ENCODE measurements around the gene FLYWCH1.

Gene FLYWCH1

DNA sequence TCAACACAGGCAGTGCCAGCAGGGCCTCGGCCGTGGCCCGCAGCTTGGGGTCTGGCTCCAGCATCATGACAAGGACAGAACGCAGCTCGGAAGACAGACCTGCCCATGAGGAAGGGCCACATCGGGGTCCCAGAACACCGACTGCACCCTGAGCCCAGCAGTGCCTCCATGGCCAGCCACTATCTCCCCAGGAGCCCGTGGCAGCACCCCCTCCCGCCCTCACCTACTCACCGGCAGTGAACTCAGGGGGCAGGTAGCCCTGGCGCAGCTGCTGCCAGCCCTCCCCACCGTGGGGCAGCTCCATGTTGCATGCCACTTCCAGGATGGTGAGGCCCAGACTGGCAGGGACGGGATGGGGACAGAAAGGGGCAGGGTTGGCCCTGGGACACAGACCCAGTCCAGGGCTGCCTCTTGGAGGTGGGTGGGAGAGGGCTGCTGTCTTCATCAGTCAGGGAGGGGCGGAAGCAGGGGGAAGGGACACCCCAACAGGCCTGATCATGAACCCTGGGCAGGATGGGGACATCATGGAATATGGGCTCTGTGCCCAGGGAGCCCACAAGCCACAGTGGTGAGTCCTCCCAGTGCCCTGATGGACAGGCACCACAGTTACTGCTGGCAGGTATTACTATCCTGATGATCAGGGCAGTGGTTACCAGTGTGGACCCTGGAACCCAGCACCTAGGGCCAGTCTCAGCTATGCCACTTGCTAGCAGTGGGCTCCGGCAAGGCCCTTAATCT is 62.8 kb downstream of the FLYWCH1 start:
- Histone ChIP-seq H3K36me3 (ENCODE audit: control insufficient read depth in 1 of 2, insufficient read depth in 2 of 2, low read length in 2 of 2) (no peaks in the 10 kb centered on the region), H3K4me3 (ENCODE audit: low read depth in 1 of 2, low read length in 2 of 2) (no peak overlapping the region), H3K27ac (ENCODE audit: low read length) (no peak overlapping the region), H3K4me1 (ENCODE audit: control insufficient read depth in 1 of 2, insufficient read depth in 2 of 2, low read length in 2 of 2) (peaks cover 3 to 8% of the 10 kb centered on the region in 2 donors), H3K9me3 (ENCODE audit: control insufficient read depth in 1 of 2, low read length in 2 of 2) (no peaks in the 10 kb centered on the region), H3K27me3 (ENCODE audit: low read depth, low read length) (peaks cover 1% of the 10 kb centered on the region)

DNA sequence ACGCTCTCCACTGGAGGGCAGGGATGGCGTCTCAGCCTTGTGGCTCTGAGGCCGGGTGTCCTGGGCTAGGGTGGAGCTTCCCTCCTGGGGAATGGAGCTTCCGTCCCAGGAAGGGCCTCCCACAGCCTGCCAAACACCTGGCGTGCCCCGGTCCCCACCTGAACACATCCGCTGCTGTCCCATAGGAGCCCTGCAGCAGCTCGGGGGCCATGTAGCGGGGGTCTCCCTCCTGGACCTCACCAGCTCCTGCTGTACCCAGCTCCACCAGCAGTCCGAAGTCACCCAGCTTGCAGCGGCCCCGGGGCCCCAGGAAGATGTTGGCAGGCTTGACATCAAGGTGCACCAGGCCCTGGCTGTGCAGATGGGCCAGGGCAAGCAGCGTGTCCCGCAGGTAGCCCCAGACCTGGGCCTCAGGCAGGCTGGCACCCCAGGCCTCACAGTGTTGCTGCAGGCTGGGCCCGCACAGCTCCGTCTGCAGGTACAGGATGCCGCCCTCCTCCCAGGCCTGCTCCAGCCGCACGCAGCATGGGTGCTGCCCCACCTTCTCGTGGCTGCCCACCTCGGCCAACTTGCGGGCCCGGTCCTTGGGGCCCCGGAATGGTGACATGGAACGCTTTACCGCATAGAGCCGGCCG is 63.5 kb downstream of the FLYWCH1 start:
- Histone ChIP-seq H3K36me3 (ENCODE audit: control insufficient read depth in 1 of 2, insufficient read depth in 2 of 2, low read length in 2 of 2) (no peaks in the 10 kb centered on the region), H3K27me3 (ENCODE audit: low read depth, low read length) (peaks cover 5% of the 10 kb centered on the region), H3K9me3 (ENCODE audit: control insufficient read depth in 1 of 2, low read length in 2 of 2) (no peaks in the 10 kb centered on the region), H3K4me3 (ENCODE audit: low read depth in 1 of 2, low read length in 2 of 2) (no peak overlapping the region), H3K4me1 (ENCODE audit: control insufficient read depth in 1 of 2, insufficient read depth in 2 of 2, low read length in 2 of 2) (peaks cover 2 to 8% of the 10 kb centered on the region in 2 donors), H3K27ac (ENCODE audit: low read length) (no peak overlapping the region)

DNA sequence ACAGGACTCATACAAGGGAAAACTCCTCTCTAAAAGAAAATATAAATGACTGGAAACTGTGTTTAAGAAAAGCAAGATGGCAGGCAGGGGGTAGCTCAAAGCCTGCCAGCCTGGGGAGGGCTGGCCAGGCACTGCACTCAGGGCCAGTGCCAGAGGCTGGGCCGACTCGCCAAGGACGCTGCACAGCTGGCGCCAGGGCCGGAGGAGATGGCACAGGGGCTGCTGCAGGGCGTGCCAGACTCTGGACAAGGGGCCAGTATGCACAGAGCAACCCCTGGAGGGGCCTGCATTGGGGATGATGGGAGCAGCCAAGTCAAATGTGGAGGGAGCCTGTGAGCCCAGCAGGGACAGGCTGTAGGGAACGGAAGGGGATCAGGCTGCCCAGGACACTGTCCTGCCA is 64.5 kb downstream of the FLYWCH1 start:
- H3K27ac ChIP-seq (ENCODE audit: low read length) = no peak overlapping the region
- no peak overlapping the region for H3K4me3 ChIP-seq (ENCODE audit: low read depth in 1 of 2, low read length in 2 of 2)
- H3K9me3 ChIP-seq (ENCODE audit: control insufficient read depth in 1 of 2, low read length in 2 of 2) = no peaks in the 10 kb centered on the region
- peaks cover 0 to 15% of the 10 kb centered on the region in 2 donors for H3K4me1 ChIP-seq (ENCODE audit: control insufficient read depth in 1 of 2, insufficient read depth in 2 of 2, low read length in 2 of 2)
- H3K27me3 ChIP-seq (ENCODE audit: low read depth, low read length) = peaks cover 5% of the 10 kb centered on the region
- H3K36me3 ChIP-seq (ENCODE audit: control insufficient read depth in 1 of 2, insufficient read depth in 2 of 2, low read length in 2 of 2) = no peaks in the 10 kb centered on the region

DNA sequence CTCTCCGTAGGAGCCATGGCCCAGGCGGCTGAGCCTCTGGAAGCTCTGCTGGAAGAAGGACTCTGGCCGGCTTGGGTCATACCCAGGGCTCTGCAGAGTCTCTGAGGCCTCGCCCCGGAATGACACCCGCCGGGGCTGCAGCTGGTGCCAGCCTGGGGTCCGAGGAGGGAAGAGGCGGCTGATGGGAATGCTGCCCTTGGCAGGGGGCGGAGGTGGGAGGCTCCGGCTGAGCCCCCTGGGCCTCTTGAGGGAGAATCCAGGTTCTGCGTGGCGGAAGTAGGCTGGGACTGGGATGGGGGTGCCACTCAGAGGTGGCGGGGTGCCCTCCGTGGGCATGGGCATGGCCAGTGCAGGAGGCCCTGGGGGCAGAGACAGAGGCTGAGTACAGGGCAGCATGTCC is 64.9 kb downstream of the FLYWCH1 start:
- H3K27me3 ChIP-seq (ENCODE audit: low read depth, low read length) = peaks cover 5% of the 10 kb centered on the region
- no peak overlapping the region for H3K27ac ChIP-seq (ENCODE audit: low read length)
- no peaks in the 10 kb centered on the region for H3K36me3 ChIP-seq (ENCODE audit: control insufficient read depth in 1 of 2, insufficient read depth in 2 of 2, low read length in 2 of 2)
- no peaks in the 10 kb centered on the region for H3K9me3 ChIP-seq (ENCODE audit: control insufficient read depth in 1 of 2, low read length in 2 of 2)
- H3K4me1 ChIP-seq (ENCODE audit: control insufficient read depth in 1 of 2, insufficient read depth in 2 of 2, low read length in 2 of 2) = peaks cover 0 to 17% of the 10 kb centered on the region in 2 donors
- H3K4me3 ChIP-seq (ENCODE audit: low read depth in 1 of 2, low read length in 2 of 2) = no peak overlapping the region

DNA sequence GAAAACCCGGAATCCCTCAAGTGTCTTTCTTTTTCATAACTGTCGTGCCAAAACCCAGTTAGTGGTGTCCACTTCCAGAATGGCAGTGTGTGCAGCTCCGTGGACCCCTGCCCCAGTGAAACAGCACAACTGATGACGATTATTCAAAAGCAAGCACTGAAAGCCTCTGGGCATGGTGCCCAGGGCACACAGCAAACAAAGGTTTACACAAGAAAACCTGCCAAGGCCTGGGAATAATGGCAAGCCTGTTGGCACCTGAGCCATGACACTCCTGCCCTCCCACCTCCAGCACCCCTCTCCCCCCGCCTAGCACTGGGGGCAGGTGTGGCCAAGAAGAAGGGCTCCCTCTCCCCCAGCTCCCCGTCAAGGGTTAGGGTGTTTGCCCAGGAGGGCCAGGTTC is 65.7 kb downstream of the FLYWCH1 start:
- no peak overlapping the region for H3K27ac ChIP-seq (ENCODE audit: low read length)
- H3K27me3 ChIP-seq (ENCODE audit: low read depth, low read length) = peaks cover 5% of the 10 kb centered on the region
- no peaks in the 10 kb centered on the region for H3K36me3 ChIP-seq (ENCODE audit: control insufficient read depth in 1 of 2, insufficient read depth in 2 of 2, low read length in 2 of 2)
- H3K9me3 ChIP-seq (ENCODE audit: control insufficient read depth in 1 of 2, low read length in 2 of 2) = no peaks in the 10 kb centered on the region
- H3K4me1 ChIP-seq (ENCODE audit: control insufficient read depth in 1 of 2, insufficient read depth in 2 of 2, low read length in 2 of 2) = peaks cover 0 to 17% of the 10 kb centered on the region in 2 donors
- H3K4me3 ChIP-seq (ENCODE audit: low read depth in 1 of 2, low read length in 2 of 2) = no peak overlapping the region

DNA sequence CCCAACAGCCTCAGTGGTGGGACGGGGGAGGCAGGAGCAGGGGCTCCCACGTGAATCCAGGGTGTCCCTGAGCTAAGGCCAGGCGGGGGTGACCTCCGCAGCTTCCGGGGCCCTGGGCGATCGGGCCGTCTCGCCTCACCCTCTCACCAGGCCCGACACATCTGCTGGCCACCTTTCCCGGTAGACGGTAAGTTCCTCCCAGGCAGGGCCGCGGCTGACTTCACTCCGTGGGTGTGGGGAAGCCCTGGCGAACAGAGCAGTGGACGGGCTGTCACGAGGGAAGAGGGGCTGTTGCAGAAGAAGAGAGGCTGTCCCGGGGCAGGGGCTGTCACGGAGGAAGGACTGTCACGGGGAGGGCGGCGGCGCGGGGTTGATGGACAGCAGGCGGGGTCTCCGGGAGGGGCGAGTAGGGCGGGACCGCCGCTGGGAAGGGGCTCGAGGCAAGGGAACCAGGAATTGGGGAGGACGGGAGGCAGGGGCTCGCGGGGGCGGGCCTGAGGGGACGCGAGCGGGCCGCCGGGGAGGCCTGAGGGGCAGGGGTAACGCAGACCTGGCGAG is 68.0 kb downstream of the FLYWCH1 start:
- peaks cover 0 to 24% of the 10 kb centered on the region in 2 donors for H3K4me1 ChIP-seq (ENCODE audit: control insufficient read depth in 1 of 2, insufficient read depth in 2 of 2, low read length in 2 of 2)
- peaks cover 5% of the 10 kb centered on the region for H3K27me3 ChIP-seq (ENCODE audit: low read depth, low read length)
- no peaks in the 10 kb centered on the region for H3K36me3 ChIP-seq (ENCODE audit: control insufficient read depth in 1 of 2, insufficient read depth in 2 of 2, low read length in 2 of 2)
- H3K27ac ChIP-seq (ENCODE audit: low read length) = no peak overlapping the region
- peak overlapping the region; percentile 26 to 81 for H3K4me3 ChIP-seq (ENCODE audit: low read depth in 1 of 2, low read length in 2 of 2)
- no peaks in the 10 kb centered on the region for H3K9me3 ChIP-seq (ENCODE audit: control insufficient read depth in 1 of 2, low read length in 2 of 2)

DNA sequence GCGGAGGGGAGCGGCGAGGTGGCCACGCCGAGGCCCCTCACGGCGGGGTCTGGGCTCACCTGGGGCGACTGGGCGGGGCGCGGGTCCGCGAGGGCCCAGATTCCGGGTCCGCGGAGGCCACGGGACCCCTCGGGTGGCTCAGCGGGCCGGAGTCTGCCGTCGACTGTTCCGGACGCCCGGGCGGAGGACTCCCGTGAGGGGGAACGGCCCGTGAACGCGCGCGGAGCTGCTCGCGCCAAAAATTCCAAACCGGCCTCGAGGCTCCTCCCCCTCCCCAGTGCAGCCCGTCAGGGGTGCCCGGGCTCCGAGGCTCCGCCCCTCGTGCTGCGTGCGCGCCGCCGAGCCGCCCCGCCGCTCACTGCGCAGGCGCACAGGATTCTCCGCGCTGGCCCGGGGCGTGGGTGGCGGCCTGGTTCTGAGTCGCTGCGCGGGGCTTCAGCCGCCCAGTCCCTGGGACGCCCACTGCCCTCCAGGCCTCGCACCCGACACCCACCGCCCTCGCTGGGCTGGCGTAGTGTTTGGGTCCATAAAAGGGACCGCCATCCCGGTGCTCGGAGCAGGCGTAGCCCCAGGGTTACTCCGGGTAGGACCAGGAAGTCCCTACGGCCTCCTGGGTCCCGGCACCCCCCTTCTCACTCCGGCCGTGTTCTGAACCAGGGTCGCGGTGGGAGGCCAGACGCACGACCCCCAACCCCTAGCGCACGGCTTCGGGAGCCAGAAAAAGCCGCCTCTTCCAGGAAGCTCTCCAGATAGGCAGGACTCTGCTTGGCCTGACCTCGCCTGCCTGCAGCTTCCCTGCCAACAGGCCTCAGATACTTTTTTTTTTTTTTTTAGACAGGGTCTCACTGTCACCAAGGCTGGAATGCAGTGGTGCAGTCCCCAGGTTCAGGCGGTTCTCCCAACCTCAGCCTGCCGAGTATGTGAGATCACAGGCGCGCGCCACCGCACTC is 68.8 kb downstream of the FLYWCH1 start, which contains the start of gene PKMYT1:
Gene PKMYT1, minus strand, starts transcription at position 220 of the 950 bp plus-strand sequence. CDS start 789 bp downstream, outside the sequence.
- peak within 1 kb of the TSS; percentile 45 for H3K27ac ChIP-seq (ENCODE audit: low read length)

DNA sequence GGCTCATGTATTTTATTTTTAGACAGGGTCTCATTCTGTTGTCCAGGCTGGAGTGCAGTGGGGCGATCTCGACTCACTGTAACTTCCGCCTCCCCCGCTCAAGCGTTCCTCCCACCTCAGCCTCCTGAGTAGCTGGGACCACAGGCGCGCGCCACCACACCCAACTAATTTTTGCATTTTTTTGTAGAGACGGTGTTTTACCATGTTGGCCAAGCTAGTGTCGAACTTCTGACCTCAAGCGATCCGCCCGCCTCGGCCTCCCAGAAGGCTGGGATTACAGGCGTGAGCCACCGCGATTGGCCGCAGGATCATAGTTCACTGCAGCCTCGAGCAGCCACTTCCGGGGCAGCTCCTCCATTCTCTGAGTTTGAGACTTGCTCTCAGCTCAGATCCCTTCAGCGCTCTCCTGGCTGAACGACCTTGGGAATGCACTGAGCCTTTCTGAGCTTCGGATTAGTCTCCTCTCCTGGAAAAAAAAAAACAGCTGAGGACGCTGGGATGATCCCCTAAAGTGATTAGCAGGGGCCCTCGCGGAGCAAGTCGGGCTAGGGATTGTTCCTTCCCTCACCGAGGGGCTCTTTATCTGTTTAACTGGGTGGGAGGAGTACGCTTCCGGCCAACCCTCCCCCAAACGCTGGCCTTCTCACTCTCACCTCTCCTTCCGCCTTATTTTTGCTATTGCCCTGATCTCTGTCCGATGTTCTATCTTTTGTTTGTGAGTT is 69.6 kb downstream of the FLYWCH1 start:
- H3K27ac ChIP-seq (ENCODE audit: low read length) = no peak overlapping the region
- peaks cover 5% of the 10 kb centered on the region for H3K27me3 ChIP-seq (ENCODE audit: low read depth, low read length)
- no peaks in the 10 kb centered on the region for H3K9me3 ChIP-seq (ENCODE audit: control insufficient read depth in 1 of 2, low read length in 2 of 2)
- peaks cover 0 to 24% of the 10 kb centered on the region in 2 donors for H3K4me1 ChIP-seq (ENCODE audit: control insufficient read depth in 1 of 2, insufficient read depth in 2 of 2, low read length in 2 of 2)
- H3K4me3 ChIP-seq (ENCODE audit: low read depth in 1 of 2, low read length in 2 of 2) = peak overlapping the region in 1 of 2 donors; percentile 81
- no peaks in the 10 kb centered on the region for H3K36me3 ChIP-seq (ENCODE audit: control insufficient read depth in 1 of 2, insufficient read depth in 2 of 2, low read length in 2 of 2)

More for the DNA sequence above, 68.8 kb downstream of the FLYWCH1 start, which contains the start of gene PKMYT1:
- Histone ChIP-seq H3K36me3 (ENCODE audit: control insufficient read depth in 1 of 2, insufficient read depth in 2 of 2, low read length in 2 of 2) (no peaks in the 10 kb centered on the region), H3K9me3 (ENCODE audit: control insufficient read depth in 1 of 2, low read length in 2 of 2) (no peaks in the 10 kb centered on the region), H3K4me1 (ENCODE audit: control insufficient read depth in 1 of 2, insufficient read depth in 2 of 2, low read length in 2 of 2) (peaks cover 0 to 24% of the 10 kb centered on the region in 2 donors), H3K4me3 (ENCODE audit: low read depth in 1 of 2, low read length in 2 of 2) (peak within 1 kb of the TSS; percentile 70 to 81), H3K27me3 (ENCODE audit: low read depth, low read length) (peaks cover 5% of the 10 kb centered on the region)

DNA sequence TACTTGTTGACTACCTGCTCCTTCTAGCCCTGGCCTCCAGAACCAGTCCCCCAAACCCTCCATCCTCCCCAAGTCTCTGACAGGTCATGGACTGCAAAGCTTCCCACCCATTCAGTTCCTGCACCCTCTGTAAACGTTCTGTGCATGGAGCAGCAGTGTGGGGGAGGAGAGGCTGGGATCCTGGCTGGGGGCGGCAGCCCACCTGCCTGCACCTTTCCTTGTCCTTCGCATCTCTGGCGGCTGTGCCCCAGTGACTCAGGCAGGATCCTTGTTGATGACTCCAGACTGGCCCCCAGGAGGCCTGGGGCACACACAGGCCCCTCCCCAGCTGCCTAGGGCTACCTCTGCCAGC is 70.1 kb downstream of the FLYWCH1 start:
- Histone ChIP-seq H3K36me3 (ENCODE audit: control insufficient read depth in 1 of 2, insufficient read depth in 2 of 2, low read length in 2 of 2) (no peaks in the 10 kb centered on the region), H3K27me3 (ENCODE audit: low read depth, low read length) (peaks cover 5% of the 10 kb centered on the region), H3K9me3 (ENCODE audit: control insufficient read depth in 1 of 2, low read length in 2 of 2) (no peaks in the 10 kb centered on the region), H3K4me1 (ENCODE audit: control insufficient read depth in 1 of 2, insufficient read depth in 2 of 2, low read length in 2 of 2) (peaks cover 0 to 24% of the 10 kb centered on the region in 2 donors), H3K4me3 (ENCODE audit: low read depth in 1 of 2, low read length in 2 of 2) (no peak overlapping the region), H3K27ac (ENCODE audit: low read length) (no peak overlapping the region)

DNA sequence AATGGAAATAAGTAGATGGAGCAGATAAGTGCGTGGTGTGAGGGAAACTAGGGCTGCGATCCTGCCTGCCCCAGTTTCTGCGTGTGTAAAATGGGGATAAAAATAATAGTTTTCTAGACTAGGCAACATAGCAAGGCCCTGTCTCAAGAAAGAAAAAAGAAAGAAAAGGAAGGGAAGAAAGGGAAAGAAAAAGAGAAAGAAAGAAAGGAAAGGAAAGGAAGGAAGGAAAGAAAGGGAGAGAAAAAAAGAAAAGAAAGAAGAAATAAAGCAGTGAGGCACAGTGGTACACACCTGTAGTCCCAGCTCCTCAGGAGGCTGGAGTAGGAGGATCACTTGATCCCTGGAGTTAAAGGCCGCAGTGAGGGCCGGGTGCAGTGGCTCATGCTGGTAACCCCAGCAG is 70.7 kb downstream of the FLYWCH1 start:
- Histone ChIP-seq H3K9me3 (ENCODE audit: control insufficient read depth in 1 of 2, low read length in 2 of 2) (no peaks in the 10 kb centered on the region), H3K36me3 (ENCODE audit: control insufficient read depth in 1 of 2, insufficient read depth in 2 of 2, low read length in 2 of 2) (no peaks in the 10 kb centered on the region), H3K4me3 (ENCODE audit: low read depth in 1 of 2, low read length in 2 of 2) (no peak overlapping the region), H3K4me1 (ENCODE audit: control insufficient read depth in 1 of 2, insufficient read depth in 2 of 2, low read length in 2 of 2) (peaks cover 0 to 24% of the 10 kb centered on the region in 2 donors), H3K27ac (ENCODE audit: low read length) (no peak overlapping the region), H3K27me3 (ENCODE audit: low read depth, low read length) (peaks cover 5% of the 10 kb centered on the region)

Data from muscle layer of duodenum (tissue), 2 donors.